GM21526 (cell line): ENCODE measurements around the gene CSTF1.
A peak's percentile ranks its signal among the peaks of the same experiment; 100 is the strongest.

ENCODE experiments used
- ATAC-seq: cut with Tn5 transposase; IDR thresholded peaks from one replicate; pipeline ENCODE4 v1.9.1; 2021; ENCODE audit warnings: moderate library complexity; ENCODE audit not compliant: unreplicated experiment, low FRiP score

CSTF1 gene

DNA sequence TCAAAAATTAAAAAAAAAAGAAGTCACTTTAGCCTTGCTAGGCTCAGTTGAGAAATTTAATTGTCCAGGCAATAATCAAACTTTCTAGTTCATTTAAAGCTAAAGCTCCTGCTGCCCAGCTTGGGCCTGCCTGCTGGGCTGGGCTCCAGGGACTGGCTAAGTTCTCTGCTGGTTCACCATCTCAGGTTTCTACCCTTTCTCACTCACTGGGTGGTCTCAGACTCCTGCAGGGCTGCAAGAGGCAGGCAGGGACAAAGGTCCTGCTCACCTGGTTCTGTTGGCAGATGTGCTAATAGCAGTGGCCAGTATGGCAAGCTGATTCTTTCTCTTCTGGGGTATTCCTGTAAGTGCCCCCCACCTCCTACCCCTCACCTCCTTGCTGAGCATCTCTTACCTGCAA lies 54.8 kb downstream of the CSTF1 start:
- ATAC-seq: no peak

DNA sequence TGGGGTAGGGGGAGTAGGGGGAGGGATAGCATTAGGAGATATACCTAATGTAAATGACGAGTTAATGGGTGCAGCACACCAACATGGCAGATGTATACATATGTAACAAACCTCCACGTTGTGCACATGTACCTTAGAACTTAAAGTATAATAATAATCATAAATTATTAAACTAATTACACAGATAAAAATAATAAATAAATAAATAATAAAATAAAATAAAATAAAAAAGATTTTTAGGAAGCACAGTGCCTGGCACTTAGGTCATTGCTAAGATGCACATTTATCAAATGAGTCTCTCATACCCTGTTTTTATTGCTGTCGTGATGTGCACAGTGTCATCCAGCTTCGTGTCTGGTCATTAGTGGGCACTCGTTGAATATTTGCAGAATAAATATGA lies 57.0 kb downstream of the CSTF1 start:
- ATAC-seq: no peak

DNA sequence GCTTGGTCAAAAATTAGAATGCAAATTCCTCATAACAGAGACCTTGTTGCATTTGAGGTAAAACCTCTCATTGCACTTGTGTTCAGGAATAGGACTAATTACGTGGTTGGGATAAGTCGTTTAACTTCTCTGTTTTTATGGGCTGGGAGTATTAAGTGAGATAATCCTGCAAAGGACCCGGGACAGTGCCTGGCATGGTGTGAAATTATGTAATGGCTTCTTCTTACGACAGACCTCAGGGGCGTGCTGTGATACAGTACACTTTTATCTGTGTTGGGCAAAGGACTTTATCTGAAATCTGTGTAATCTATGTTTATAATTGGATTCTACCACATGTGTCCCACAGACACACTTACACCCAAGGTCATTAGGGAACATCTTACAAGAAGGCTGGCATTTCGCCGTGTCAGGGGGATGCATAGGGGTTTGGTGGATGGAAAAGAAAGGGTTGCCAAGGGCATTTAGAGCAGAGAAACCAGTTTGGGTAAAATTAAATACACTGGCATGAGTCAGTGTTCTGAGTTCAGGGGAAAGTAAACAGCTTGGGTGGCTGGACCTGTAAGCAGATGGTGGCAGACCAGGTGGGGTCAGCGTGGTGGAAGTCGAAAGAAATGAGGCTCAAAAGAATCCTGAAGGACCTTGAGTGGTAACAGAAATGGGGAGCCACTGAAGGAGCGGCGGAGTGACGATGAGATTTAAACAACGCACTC lies 58.8 kb downstream of the CSTF1 start:
- no peak for ATAC-seq

DNA sequence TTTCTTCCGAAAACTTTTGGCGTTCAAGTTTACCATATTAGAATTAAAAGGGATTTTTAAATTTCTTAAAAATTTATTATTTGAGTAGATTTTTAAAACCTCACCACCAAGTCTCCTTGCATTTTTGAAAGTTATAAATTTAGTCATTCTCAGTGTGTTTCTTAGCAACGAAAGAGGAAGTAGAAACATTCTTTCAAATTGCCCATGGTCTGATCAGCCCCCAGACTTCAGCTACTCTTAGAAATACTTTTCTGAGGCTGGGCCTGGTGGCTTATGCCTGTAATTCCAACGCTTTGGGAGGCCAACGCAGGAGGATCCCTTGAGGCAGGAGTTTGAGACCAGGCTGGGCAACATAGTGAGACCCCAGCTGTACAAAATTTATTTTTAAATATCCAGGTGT lies 60.9 kb downstream of the CSTF1 start:
- peak; percentile 62 for ATAC-seq

DNA sequence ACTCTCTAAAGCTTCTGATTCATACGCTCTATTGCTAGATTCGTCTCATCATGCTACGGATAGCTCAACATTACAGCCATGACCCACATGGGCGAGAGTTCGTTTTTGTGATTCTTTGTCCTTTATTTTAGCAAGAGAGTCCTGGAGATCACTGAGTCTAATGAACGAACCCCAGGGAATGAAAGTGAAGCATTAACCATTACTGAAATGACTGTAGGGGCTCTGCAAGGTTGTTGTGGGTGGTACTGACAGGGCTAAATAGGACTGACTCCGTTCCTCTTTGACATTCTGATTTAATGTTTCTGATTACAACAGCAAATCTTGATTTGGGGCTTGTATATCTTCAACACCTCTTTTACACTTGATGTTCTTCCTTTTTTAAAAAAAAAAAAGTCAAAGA lies 62.3 kb downstream of the CSTF1 start:
- ATAC-seq: peak; percentile 78
